Mesodermal cell (in vitro differentiated cells): ENCODE data around the gene INSM1.

Experiments used
- H3K27ac ChIP-seq: 2 replicates; pipeline ENCODE4 v1.7.0; 2013; ENCODE audit warnings: mild to moderate bottlenecking, low read depth, low read length, moderate library complexity; ENCODE audit not compliant: severe bottlenecking
- H3K36me3 ChIP-seq: 2 replicates; pipeline ENCODE4 v1.7.1; 2013; ENCODE audit warnings: mild to moderate bottlenecking, low read length, moderate library complexity; ENCODE audit not compliant: control insufficient read depth, insufficient read depth
- H3K4me1 ChIP-seq: one replicate; pipeline ENCODE4 v1.7.1; 2013; ENCODE audit warnings: mild to moderate bottlenecking, low read length; ENCODE audit not compliant: insufficient read depth, control insufficient read depth, poor library complexity, severe bottlenecking
- H3K4me3 ChIP-seq: 2 replicates; pipeline ENCODE4 v1.7.0; 2013; ENCODE audit warnings: low read length, control low read depth, mild to moderate bottlenecking; ENCODE audit not compliant: insufficient read depth, poor library complexity, severe bottlenecking; ENCODE audit errors: extremely low read depth
- H3K9me3 ChIP-seq: 2 replicates; pipeline ENCODE4 v1.7.1; 2013; ENCODE audit warnings: mild to moderate bottlenecking, low read length, moderate library complexity; ENCODE audit not compliant: control insufficient read depth
- WGBS, 2 experiments: methylation state at CpG; one replicate each; pipeline ENCODE4 v1.1.5; 2013; ENCODE audit warnings: missing lambda C conversion rate in 2 of 2; ENCODE audit not compliant: insufficient coverage in 2 of 2; 5-methylcytosine and 5-hydroxymethylcytosine counted together

INSM1 gene

DNA sequence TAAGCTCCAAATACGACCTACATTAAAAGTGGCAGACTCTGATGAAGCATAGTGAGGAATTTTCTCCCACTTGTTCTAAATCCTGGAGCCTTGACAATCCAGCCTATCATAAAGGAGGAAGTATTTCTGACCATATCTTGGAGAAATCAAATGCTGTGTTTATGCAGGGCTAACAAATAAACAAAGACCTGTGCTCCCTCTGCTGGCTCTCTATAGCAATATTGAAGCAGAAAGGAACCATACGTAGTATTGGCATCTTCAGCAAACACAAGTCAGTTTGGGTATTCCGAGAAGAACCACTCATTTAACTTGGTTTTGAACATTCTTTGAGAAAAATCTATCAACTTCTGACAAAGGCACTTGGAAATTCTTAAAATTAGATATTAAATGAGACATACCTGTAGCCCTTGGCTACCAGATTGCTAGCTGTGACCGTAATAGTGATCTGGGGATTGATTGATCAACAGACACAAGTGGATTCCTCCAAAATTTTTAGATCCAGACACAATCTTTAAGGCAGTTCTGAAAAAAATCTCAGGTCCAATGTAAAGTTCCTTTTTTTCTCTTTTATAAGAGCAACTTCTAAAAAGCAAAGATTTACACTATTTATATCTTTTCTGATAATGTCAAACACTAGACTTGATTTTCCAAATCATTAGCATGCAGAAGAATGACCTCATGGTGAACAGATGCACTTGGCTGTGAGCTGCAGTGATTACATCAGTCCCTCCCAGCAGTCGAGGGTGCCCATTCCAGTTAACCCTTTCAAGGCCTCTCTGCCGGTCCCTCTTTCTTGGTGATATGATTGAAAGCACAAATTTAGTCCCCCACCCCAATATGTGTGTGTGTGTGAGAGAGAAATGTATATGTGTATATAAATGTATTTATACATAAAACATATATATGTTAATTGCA, 40.2 kb downstream of the INSM1 start:
- 81 to 94% methylated on average over 3 to 4 of the region's 6 CpGs for WGBS, 2 experiments
- no peak overlapping the region for H3K27ac ChIP-seq
- H3K4me3 ChIP-seq = no peak overlapping the region
- H3K36me3 ChIP-seq = no peaks in the 10 kb centered on the region
- peaks cover 9% of the 10 kb centered on the region for H3K4me1 ChIP-seq
- H3K9me3 ChIP-seq = no peaks in the 10 kb centered on the region

GRCh38 chr20:20409331-20409730, 41.4 kb downstream of the INSM1 start:
- WGBS, 2 experiments = 83 to 90% methylated on average over 2 to 3 of the region's 4 CpGs
- Histone ChIP-seq H3K27ac (no peak overlapping the region), H3K36me3 (no peaks in the 10 kb centered on the region), H3K4me1 (peaks cover 12% of the 10 kb centered on the region), H3K4me3 (no peak overlapping the region), H3K9me3 (no peaks in the 10 kb centered on the region)

DNA sequence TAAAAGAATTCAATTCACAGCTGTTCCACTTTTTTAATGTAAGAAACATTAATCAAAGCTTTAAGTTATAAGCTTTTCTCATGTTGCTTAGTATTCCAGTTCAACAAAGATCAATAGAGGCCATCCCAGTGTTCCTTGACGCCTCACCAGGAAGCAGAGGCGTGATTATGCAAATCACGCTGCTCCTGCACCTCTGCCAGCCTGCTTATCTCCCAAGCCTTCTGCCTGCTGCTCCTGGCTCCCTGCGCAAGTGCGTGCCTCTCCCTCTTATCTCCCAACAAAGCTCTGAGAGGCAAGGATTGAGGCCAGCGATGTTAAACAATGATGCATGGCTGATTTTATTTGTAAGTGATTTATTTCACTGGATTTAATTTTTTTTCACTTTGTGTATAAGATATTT, 42.8 kb downstream of the INSM1 start:
- H3K4me3 ChIP-seq = no peak overlapping the region
- H3K4me1 ChIP-seq = peaks cover 12% of the 10 kb centered on the region
- H3K9me3 ChIP-seq = no peaks in the 10 kb centered on the region
- no peak overlapping the region for H3K27ac ChIP-seq
- H3K36me3 ChIP-seq = no peaks in the 10 kb centered on the region
- WGBS, 2 experiments = 0 to 5% methylated on average over 4 of the region's 6 CpGs

GRCh38 chr20:20411402-20411801, 43.5 kb downstream of the INSM1 start:
- no peaks in the 10 kb centered on the region for H3K36me3 ChIP-seq
- no peak overlapping the region for H3K27ac ChIP-seq
- H3K4me3 ChIP-seq = no peak overlapping the region
- WGBS, 2 experiments = 71 to 74% methylated on average over 9 to 11 of the region's 12 CpGs
- peaks cover 12% of the 10 kb centered on the region for H3K4me1 ChIP-seq
- no peaks in the 10 kb centered on the region for H3K9me3 ChIP-seq

DNA sequence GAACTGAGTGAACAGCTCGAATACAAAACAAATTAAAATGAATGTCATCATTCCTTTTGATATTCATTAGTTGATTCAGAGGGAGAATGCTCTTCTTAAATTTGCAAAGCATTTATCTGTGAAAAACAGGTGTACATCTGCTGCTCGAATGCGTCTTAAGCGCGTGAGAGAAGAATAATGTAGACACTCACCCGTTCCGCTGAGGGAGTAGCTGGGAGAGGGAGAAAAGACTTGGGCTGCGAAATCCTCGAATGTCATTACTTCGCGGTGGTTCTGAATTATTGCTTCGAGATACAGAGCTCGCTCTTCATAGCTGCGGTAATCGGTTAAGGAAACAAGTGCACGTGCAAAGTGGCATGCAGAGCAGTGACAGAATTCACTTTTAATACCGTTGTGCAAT, 43.9 kb downstream of the INSM1 start:
- no peak overlapping the region for H3K27ac ChIP-seq
- H3K36me3 ChIP-seq = no peaks in the 10 kb centered on the region
- H3K4me3 ChIP-seq = no peak overlapping the region
- no peaks in the 10 kb centered on the region for H3K9me3 ChIP-seq
- H3K4me1 ChIP-seq = peaks cover 12% of the 10 kb centered on the region
- 83 to 87% methylated on average over 10 to 15 of the region's 17 CpGs for WGBS, 2 experiments

GRCh38 chr20:20412750-20413149, 44.8 kb downstream of the INSM1 start:
- no peak overlapping the region for H3K27ac ChIP-seq
- no peaks in the 10 kb centered on the region for H3K36me3 ChIP-seq
- 56 to 65% methylated on average over 8 of the region's 9 CpGs for WGBS, 2 experiments
- H3K4me3 ChIP-seq = no peak overlapping the region
- H3K4me1 ChIP-seq = peaks cover 12% of the 10 kb centered on the region
- no peaks in the 10 kb centered on the region for H3K9me3 ChIP-seq

DNA sequence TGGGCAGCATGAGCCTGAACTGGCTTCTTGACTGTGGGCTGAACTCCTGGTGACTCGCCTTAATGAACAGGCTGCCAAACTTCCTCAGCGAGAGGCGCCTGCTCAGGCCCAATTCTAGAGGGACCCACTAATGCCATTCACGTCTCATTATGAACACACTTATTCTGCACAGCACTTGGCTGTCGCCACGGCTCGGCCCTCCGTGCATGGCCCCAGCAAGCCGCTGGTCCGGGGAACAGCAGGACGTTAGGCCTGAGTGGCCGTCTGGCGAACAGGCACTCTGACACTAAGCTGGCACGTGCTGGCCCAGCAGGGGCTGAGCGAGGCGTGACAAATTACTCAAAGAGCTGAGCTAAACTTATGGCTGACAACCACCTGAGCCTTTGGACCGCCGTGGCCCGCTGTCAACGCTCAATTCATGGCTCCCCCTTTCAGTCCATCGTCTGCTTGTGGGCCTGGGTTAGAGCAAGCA, 45.9 kb downstream of the INSM1 start:
- Histone ChIP-seq H3K27ac (no peak overlapping the region), H3K36me3 (no peaks in the 10 kb centered on the region), H3K4me1 (peaks cover 9% of the 10 kb centered on the region), H3K4me3 (no peak overlapping the region), H3K9me3 (no peaks in the 10 kb centered on the region)
- 65 to 66% methylated on average over 18 to 19 of the region's 21 CpGs for WGBS, 2 experiments

GRCh38 chr20:20414640-20415220, 46.8 kb downstream of the INSM1 start:
- Histone ChIP-seq H3K9me3 (no peaks in the 10 kb centered on the region), H3K36me3 (no peaks in the 10 kb centered on the region), H3K4me1 (peaks cover 9% of the 10 kb centered on the region), H3K27ac (no peak overlapping the region), H3K4me3 (no peak overlapping the region)
- 75 to 91% methylated on average over 2 to 4 of the region's 5 CpGs for WGBS, 2 experiments

GRCh38 chr20:20415321-20415720, 47.4 kb downstream of the INSM1 start:
- no peak overlapping the region for H3K4me3 ChIP-seq
- H3K9me3 ChIP-seq = no peaks in the 10 kb centered on the region
- WGBS, 2 experiments = no CpG with 5 or more reads among the region's 1 CpG
- H3K36me3 ChIP-seq = no peaks in the 10 kb centered on the region
- H3K27ac ChIP-seq = no peak overlapping the region
- peaks cover 9% of the 10 kb centered on the region for H3K4me1 ChIP-seq

DNA sequence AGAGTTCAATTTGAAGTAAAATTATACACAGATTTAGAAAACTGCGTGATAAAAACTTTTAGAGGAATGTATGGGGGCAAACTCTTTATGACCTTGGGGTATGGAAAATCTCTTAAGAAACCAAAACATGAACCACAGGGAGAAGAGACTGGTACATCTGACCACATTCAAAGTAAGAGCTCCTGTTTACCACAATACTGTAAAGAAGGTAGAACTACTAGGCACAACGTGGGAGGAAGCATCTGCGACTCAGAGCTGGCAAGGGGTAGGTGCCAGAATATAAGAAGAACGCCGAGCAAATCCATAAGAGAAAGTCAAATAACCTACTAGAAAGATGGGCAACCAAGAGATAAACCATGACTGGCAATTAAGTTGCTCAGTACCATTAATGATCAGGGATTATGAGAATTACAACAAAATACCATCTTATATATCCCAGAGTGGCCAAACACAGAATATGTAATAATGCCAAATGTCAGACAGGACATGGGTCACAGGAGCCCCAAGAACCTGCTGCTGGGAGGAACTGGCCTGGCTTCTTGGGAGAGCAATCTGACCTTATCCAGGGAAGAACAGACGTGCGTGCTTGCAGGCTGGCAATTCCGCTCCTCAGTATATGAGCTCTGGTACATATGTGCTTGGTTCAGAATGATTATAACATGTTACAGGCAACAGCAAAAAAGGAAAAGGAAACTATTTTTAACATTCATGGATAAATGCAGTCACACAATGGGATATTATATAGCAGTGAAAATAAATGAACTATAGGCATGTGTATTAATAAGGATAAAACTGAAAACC, 50.2 kb downstream of the INSM1 start:
- WGBS, 2 experiments = 88 to 91% methylated on average over 5 to 6 of the region's 8 CpGs
- H3K4me3 ChIP-seq = no peak overlapping the region
- no peaks in the 10 kb centered on the region for H3K36me3 ChIP-seq
- peaks cover 3% of the 10 kb centered on the region for H3K4me1 ChIP-seq
- H3K9me3 ChIP-seq = no peaks in the 10 kb centered on the region
- H3K27ac ChIP-seq = no peak overlapping the region
